Naive B cell (primary cell): ENCODE measurements around the gene LMLN. TPM values are rescaled to one million over a fixed set of nuclear protein-coding genes. Genes with fewer than 3 reads are reported as not detected.
A peak's percentile ranks its signal among the peaks of the same experiment; 100 is the strongest.
"Not testable (repeated sequence)": the region's sequence is repeated elsewhere in the genome, so short reads cannot be mapped to it uniquely, and the experiment has no call there.

ENCODE experiments used
- ATAC-seq, 2 donors: fragments of 150-1000 bp; cut with Tn5 transposase; 2 replicates each; pipeline ENCODE4 v1.10.0; 2021; ENCODE audit warnings: low read depth in 2 of 2, mild to moderate bottlenecking in 2 of 2, moderate library complexity in 2 of 2
- DNase-seq: peaks from one replicate; pipeline ENCODE4 v3.0.0; 2022
- H3K27ac Mint-ChIP-seq, 6 donors: one replicate each; pipeline ENCODE4 v1.8.0; 2020 to 2022; ENCODE audit warnings: mild to moderate bottlenecking in 6 of 6, mixed read lengths in 6 of 6, moderate library complexity in 5 of 6, inconsistent platforms in 2 of 6
- H3K27me3 Mint-ChIP-seq, 3 donors: one replicate each; pipeline ENCODE4 v1.8.0; 2021 to 2022; ENCODE audit warnings: mixed read lengths in 3 of 3, mild to moderate bottlenecking in 1 of 3
- H3K36me3 Mint-ChIP-seq, 2 donors: one replicate each; pipeline ENCODE4 v1.8.0; 2020 to 2022; ENCODE audit warnings: mixed read lengths in 2 of 2, inconsistent platforms in 1 of 2, mild to moderate bottlenecking in 1 of 2
- H3K4me1 Mint-ChIP-seq, 3 donors: one replicate each; pipeline ENCODE4 v1.8.0; 2020 to 2022; ENCODE audit warnings: mixed read lengths in 3 of 3, inconsistent platforms in 1 of 3, mild to moderate bottlenecking in 1 of 3, moderate library complexity in 1 of 3
- H3K4me3 Mint-ChIP-seq, 8 donors: one replicate each; pipeline ENCODE4 v1.8.0; 2020 to 2022; ENCODE audit warnings: mild to moderate bottlenecking in 8 of 8, mixed read lengths in 8 of 8, moderate library complexity in 8 of 8, inconsistent platforms in 2 of 8
- H3K9me3 Mint-ChIP-seq, 7 donors: one replicate each; pipeline ENCODE4 v1.8.0; 2020 to 2022; ENCODE audit warnings: mixed read lengths in 7 of 7, mild to moderate bottlenecking in 5 of 7, inconsistent platforms in 2 of 7, moderate library complexity in 1 of 7
- polyA plus RNA-seq, 6 donors: library from polyadenylated mRNA; unstranded; fragments of 300-500 nt; fragmentation: Illumina TruSeq; gene quantifications; one replicate each; pipeline ENCODE4 v1.2.3, GENCODE V29; 2021; ENCODE audit warnings: low read depth in 6 of 6

LMLN gene, protein sequence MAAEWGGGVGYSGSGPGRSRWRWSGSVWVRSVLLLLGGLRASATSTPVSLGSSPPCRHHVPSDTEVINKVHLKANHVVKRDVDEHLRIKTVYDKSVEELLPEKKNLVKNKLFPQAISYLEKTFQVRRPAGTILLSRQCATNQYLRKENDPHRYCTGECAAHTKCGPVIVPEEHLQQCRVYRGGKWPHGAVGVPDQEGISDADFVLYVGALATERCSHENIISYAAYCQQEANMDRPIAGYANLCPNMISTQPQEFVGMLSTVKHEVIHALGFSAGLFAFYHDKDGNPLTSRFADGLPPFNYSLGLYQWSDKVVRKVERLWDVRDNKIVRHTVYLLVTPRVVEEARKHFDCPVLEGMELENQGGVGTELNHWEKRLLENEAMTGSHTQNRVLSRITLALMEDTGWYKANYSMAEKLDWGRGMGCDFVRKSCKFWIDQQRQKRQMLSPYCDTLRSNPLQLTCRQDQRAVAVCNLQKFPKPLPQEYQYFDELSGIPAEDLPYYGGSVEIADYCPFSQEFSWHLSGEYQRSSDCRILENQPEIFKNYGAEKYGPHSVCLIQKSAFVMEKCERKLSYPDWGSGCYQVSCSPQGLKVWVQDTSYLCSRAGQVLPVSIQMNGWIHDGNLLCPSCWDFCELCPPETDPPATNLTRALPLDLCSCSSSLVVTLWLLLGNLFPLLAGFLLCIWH
- 1 to 10 TPM in 2 of 6 donors, under 1 TPM in 3, not detected in 1; 0.58 to 2.0 (median 0.97) TPM for polyA plus RNA-seq

DNA sequence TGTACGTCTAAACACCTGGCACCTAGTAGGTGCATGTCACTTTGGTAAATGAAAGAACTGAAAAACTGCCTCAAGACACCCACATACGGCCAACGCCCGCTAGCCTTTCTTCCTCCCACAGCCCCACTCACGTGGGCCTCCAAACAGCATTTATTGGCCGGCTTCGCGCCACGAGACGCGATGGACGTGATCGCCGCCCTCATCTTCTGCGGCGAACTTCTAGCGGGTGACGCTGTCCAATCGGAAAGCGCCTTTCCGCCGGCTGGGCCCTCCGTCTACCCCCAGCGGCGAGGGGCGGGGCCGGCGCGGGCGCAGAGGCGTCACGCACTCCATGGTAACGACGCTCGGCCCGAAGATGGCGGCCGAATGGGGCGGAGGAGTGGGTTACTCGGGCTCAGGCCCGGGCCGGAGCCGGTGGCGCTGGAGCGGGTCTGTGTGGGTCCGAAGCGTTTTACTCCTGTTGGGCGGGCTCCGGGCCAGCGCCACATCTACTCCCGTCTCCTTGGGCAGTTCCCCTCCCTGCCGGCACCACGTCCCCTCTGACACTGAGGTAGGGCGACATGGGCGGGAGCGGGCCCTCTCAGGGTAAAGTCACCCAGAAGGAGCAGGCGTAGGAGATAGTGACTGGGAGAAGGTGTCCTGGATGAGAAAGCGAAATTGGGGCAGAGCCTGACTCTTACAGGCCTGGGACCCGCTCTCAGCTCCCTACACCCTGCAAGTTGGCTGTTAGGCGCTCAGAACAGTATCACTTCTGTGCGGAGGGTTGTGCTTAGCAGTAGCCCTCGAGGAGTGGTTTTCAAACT, at the start of gene LMLN:
Gene LMLN, plus strand, starts transcription at position 327 of the 803 bp plus-strand sequence. Its CDS starts 29 bp downstream, at position 356.
- Mint-ChIP-seq H3K27me3 (no peaks in the 10 kb centered on the region), H3K36me3 (no peaks in the 10 kb centered on the region), H3K9me3 (no peaks in the 10 kb centered on the region), H3K27ac (peak within 1 kb of the TSS; percentile 27 to 98 (median 91)), H3K4me3 (peak within 1 kb of the TSS; percentile 87 to 94 (median 92)), H3K4me1 (peaks cover 24 to 31% (median 31%) of the 10 kb centered on the region in 3 donors)
- ATAC-seq (peak; percentile 91 to 95), DNase-seq (peak; percentile 96)

DNA sequence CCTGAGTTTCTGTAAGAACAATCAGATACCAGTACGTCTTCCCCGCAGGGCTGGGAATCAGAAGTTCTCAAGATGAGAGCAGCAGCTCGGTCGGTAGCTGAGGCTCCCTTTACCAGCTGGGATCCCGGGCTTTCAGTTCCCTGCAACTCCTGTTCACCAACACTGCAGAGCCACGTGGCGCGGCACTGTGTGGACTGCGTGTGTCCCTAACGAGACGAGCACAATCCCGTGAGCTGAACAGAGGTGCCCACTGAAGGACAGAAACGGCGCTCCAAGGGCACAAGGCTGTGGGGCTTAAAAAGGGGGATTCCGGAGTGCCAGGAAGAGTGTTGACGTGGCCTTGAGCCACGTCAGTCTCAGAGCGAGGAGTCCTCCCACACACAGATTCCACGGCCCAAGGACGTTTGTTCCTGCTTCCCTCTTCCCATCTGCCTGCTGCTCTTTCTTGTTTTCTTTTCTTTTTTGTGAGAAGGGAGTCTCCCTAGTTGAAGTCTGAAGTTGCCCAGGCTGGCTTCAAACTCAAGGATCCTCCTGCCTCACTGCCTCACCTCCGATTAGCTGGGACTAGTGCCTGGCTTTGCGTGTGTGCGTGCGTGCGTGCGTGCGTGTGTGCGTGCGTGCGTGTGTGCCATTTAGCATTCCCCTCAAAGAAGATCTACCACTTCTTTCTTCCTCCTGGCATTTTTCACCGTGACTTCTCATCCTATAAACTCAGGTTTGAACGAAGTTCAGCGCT, 47.1 kb upstream of the LMLN start:
- Mint-ChIP-seq H3K9me3 (peaks cover 0 to 4% (median 0%) of the 10 kb centered on the region in 7 donors), H3K4me1 (no peaks in the 10 kb centered on the region), H3K27me3 (no peaks in the 10 kb centered on the region), H3K36me3 (no peaks in the 10 kb centered on the region), H3K27ac (no peak overlapping the region), H3K4me3 (no peak overlapping the region)
- ATAC-seq = no peak
- no peak for DNase-seq

DNA sequence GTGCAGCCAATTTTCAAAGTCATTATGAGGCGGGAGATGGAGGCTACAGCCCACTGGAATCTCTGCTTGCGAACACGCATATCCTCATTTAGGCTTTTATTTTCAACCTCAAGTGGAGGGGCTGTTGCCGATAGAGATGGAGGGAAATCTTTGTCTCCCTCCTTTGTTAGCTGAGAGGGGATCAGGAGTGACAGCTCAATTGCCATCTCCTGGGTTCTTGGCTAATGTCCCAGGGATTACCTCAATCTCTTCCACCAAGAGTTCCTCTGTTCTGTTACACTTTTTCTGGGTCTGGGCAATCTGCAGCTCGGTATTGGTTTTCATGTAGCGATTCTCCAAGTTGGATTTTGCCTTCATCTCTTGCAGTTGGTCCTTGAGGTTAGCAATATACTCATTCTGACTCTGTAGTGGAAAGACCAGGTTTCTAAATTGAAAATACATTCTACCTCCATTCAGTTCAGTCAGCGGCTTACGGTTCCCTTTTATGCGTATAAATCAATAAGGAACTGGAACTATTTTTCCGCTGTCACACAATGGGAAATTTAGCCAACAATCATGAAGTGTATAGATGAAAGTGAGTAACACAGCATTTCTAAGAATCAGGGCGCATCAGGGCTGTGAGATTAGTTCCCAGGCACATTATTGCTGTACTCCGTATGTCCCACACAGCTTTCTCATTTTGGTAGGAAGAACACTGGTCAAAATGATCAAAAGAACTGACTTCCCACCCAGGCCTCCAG, 46.2 kb upstream of the LMLN start:
- ATAC-seq (no peak), DNase-seq (no peak)
- Mint-ChIP-seq H3K36me3 (no peaks in the 10 kb centered on the region), H3K4me1 (no peaks in the 10 kb centered on the region), H3K27ac (peak overlapping the region in 1 of 6 donors; percentile 39), H3K4me3 (no peak overlapping the region), H3K9me3 (peaks cover 0 to 4% (median 0%) of the 10 kb centered on the region in 7 donors), H3K27me3 (no peaks in the 10 kb centered on the region)

DNA sequence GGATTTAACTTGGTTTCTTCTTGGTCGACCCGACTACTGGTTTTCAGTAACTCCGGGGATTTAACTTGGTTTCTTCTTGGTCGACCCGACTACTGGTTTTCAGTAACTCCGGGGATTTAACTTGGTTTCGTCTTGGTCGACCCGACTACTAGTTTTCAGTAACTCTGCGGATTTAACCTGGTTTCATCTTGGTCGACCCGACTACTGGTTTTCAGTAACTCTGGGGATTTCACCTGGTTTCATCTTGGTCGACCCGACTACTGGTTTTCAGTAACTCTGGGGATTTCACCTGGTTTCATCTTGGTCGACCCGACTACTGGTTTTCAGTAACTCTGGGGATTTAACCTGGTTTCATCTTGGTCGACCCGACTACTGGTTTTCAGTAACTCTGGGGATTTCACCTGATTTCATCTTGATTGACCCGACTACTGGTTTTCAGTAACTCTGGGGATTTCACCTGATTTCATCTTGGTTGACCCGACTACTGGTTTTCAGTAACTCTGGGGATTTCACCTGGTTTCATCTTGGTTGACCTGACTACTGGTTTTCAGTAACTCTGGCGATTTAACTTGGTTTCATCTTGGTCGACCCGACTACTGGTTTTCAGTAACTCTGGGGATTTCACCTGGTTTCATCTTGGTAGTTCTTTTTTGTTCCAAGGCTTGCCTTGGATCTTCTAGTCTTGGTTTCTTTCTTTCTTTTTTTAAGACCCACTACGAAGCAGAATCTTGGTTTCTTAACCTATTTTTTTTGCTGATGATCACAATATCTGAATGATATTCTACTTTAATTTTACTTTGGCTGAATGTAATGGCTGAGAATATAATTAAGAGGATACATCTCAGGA, 38.4 kb upstream of the LMLN start:
- ATAC-seq, H3K4me3 Mint-ChIP-seq, H3K4me1 Mint-ChIP-seq, DNase-seq, H3K9me3 Mint-ChIP-seq, H3K27ac Mint-ChIP-seq, H3K36me3 Mint-ChIP-seq, H3K27me3 Mint-ChIP-seq: not testable (repeated sequence)

DNA sequence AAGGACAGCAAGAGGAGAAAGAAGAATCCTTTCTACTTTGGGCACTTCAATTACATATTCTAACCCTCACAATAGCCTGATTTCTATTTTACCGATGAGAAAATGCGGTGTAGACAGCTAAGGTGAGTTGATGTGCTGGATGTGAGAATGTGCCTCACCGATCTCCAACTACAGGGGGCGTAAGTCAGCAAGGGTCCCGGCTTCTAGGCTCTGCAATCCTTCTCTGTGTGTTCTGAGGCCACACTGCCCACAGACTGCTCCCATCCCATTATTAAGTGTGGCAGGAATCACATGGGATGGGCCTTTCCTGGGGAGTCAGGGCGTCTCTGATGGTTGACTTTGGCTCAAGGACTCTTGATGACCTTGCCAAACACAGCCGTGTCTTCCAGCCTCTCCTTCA, 33.6 kb upstream of the LMLN start:
- ATAC-seq = no peak
- Mint-ChIP-seq H3K4me1 (no peaks in the 10 kb centered on the region), H3K4me3 (no peak overlapping the region)

DNA sequence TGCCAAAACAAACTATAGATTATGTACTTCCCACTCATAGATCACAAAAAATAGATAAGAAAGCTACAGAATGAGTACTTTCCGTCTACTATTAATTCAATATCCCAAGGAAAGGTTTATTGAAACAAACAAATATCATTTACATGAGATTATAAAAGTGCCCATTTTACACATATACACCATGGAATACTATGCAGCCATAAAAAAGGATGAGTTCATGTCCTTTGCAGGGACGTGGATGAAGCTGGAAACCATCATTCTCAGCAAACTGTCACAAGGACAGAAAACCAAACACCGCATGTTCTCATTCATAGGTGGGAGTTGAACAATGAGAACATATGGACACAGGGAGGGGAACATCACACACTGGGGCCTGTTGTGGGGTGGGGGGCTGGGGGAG, 32.4 kb upstream of the LMLN start:
- H3K27ac Mint-ChIP-seq = peak overlapping the region in 1 of 6 donors; percentile 27

More for the DNA sequence above, 33.6 kb upstream of the LMLN start:
- no peak for DNase-seq
- H3K27me3 Mint-ChIP-seq = no peaks in the 10 kb centered on the region
- peaks cover 0 to 17% of the 10 kb centered on the region in 2 donors for H3K36me3 Mint-ChIP-seq
- H3K9me3 Mint-ChIP-seq = peaks cover 0 to 2% (median 0%) of the 10 kb centered on the region in 7 donors
- H3K27ac Mint-ChIP-seq = no peak overlapping the region

DNA sequence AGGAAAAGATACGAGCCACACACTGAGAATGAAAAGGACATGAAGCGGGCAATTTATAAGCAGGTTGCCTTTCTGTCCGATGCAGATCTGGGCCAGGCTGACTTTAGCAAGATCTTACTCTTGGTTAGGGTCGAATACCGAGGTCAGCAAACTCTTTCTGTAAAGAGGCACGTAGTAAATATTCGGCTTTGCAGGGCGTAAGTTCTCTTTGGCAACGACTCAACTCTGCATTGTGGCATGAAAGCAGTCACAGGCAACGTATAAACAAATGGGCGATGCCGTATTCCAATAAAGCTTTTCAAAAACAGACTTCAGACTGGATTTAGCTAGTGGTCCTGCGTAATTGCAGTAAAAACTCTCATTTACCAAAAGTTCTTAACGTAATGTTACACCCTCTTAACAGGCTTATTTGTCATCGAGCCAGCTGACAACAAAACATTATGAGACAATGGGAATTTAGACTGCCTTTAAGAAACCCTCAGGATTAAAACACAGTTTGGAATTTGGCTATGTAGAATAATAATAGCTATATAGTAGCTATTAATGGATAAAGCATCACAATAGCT, 23.1 kb upstream of the LMLN start:
- H3K9me3 Mint-ChIP-seq = no peaks in the 10 kb centered on the region

More for the DNA sequence above, 32.4 kb upstream of the LMLN start:
- H3K4me3 Mint-ChIP-seq, ATAC-seq, H3K4me1 Mint-ChIP-seq, H3K27me3 Mint-ChIP-seq, DNase-seq, H3K9me3 Mint-ChIP-seq: not testable (repeated sequence)
- peaks cover 0 to 12% of the 10 kb centered on the region in 2 donors for H3K36me3 Mint-ChIP-seq

DNA sequence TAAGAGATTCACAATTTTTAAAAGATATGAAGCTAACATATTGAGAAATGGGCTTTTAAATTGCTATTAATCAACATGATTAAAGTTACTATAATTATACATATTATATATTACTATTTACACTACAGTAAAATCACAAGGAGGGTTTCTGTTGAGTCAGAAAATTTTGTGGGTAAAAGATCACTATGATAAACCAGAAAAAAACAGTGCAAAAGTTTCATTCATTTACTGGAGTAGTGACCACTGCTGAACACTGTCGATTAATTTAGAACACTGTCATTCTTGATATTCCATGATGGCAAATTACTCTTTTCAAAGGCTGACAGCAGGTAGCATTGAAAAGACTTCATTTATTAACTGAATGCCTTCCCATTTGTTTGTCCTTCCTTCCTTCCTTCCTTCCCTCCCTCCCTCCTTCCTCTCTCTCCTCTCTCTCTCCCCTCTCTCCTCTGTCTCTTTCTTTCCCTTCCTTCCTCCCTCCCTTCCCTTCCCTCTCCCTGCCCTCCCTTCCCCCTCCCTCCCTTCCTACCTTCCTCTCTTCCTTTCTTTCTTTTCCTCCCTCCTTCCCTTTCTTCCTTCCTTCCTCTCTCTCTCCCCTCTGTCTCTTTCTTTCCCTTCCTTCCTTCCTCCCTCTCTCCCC, 19.2 kb upstream of the LMLN start:
- no peaks in the 10 kb centered on the region for H3K4me1 Mint-ChIP-seq

More for the DNA sequence above, 23.1 kb upstream of the LMLN start:
- no peak for ATAC-seq
- Mint-ChIP-seq H3K36me3 (peaks cover 0 to 9% of the 10 kb centered on the region in 2 donors), H3K4me1 (no peaks in the 10 kb centered on the region), H3K27ac (peak overlapping the region in 1 of 6 donors; percentile 69), H3K27me3 (no peaks in the 10 kb centered on the region), H3K4me3 (no peak overlapping the region)
- no peak for DNase-seq

DNA sequence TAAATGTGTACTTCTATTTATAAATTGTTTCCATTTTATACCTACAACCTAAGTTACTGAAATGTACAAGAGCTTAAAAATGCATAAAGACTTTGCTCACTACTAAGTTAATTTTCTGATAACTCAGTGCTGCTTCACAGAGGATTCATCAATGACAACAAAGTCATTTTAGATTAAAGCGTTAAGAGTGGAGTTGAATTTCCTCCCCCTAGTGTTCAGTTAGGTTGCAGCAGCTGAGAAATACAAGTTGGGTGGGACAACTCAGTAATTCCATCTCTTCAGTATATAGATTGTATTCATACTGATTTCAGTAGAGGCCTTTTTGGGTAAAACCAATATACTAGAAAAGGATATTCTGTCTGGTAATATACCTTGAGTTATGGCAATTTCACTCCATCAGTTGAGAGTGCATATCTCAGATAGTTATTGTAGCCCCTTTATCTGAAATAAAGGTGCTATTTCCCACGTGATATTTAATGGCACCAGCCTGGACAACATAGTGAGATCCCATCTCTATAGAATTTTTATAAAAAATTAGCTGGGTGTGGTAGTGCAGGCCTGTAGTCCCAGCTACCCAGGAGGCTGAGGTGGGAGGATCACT, 17.0 kb upstream of the LMLN start:
- DNase-seq = no peak
- peaks cover 0 to 9% of the 10 kb centered on the region in 2 donors for H3K36me3 Mint-ChIP-seq

More for the DNA sequence above, 19.2 kb upstream of the LMLN start:
- ATAC-seq (no peak), DNase-seq (no peak)
- Mint-ChIP-seq H3K27ac (no peak overlapping the region), H3K27me3 (no peaks in the 10 kb centered on the region), H3K9me3 (no peaks in the 10 kb centered on the region), H3K4me3 (no peak overlapping the region), H3K36me3 (peaks cover 0 to 9% of the 10 kb centered on the region in 2 donors)

DNA sequence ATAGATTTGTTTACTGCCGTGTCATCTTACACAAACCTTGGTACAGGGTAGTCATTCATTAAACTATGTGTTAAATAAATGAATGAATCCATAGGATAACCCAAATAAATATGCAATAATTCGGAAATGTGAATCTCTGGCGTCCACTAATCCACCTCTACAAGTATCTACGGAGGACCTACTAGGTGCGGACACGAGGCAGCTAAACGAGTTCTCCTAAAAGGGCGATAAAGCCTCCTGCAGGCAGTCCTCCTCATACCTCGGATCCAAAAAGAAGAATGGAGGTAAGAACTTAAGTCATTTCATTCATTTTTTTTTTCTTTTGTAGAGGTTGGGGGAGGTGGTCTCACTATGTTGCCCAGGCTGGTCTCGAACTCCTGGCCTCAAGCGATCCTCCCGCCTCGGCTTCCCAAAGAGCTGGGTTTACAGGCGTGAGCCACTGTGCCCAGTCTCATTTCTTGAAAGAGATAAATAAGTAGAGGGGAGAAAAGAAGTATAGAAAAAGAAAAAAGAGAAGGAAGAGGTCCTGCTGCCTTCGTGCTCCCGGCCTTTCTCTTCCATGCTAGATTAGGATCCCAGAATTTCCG, 10.7 kb upstream of the LMLN start:
- ATAC-seq (peak; percentile 1), DNase-seq (no peak)
- Mint-ChIP-seq H3K9me3 (no peaks in the 10 kb centered on the region), H3K4me1 (peaks cover 28 to 41% (median 38%) of the 10 kb centered on the region in 3 donors), H3K27ac (peak overlapping the region; percentile 99 to 100 (median 99)), H3K27me3 (no peaks in the 10 kb centered on the region), H3K36me3 (peaks cover 10 to 12% of the 10 kb centered on the region in 2 donors), H3K4me3 (peak overlapping the region; percentile 93 to 99 (median 98))

More for the DNA sequence above, 17.0 kb upstream of the LMLN start:
- no peaks in the 10 kb centered on the region for H3K4me1 Mint-ChIP-seq
- ATAC-seq = peak; percentile 70
- no peaks in the 10 kb centered on the region for H3K27me3 Mint-ChIP-seq
- H3K9me3 Mint-ChIP-seq = no peaks in the 10 kb centered on the region
- no peak overlapping the region for H3K4me3 Mint-ChIP-seq
- no peak overlapping the region for H3K27ac Mint-ChIP-seq
